Keratinocyte (primary cell): ENCODE measurements around the gene WLS.

Source experiments
- EZH2 ChIP-seq: IDR thresholded peaks from one replicate; pipeline ENCODE4 v1.6.1; 2012; ENCODE audit warnings: inconsistent platforms, mild to moderate bottlenecking, low read length, moderate library complexity
- TF ChIP-seq, protein P1 (sequence below), 3 experiments: IDR thresholded peaks in 1 of 3; conservative IDR thresholded peaks in 1 of 3; optimal IDR thresholded peaks in 1 of 3; 2 replicates in 2 of 3; 3 replicates in 1 of 3; pipeline versions ENCODE3 to v1.5.1; 2011; ENCODE audit warnings: low read length in 3 of 3, mild to moderate bottlenecking in 3 of 3, moderate library complexity in 2 of 3, control low read depth in 1 of 3, inconsistent platforms in 1 of 3; ENCODE audit not compliant: insufficient read depth in 2 of 3; ENCODE audit errors: extremely low read depth in 1 of 3

GRCh38 chr1:68131261-68131660 lies 101.1 kb downstream of the WLS start:
- TF ChIP-seq, protein P1, sequence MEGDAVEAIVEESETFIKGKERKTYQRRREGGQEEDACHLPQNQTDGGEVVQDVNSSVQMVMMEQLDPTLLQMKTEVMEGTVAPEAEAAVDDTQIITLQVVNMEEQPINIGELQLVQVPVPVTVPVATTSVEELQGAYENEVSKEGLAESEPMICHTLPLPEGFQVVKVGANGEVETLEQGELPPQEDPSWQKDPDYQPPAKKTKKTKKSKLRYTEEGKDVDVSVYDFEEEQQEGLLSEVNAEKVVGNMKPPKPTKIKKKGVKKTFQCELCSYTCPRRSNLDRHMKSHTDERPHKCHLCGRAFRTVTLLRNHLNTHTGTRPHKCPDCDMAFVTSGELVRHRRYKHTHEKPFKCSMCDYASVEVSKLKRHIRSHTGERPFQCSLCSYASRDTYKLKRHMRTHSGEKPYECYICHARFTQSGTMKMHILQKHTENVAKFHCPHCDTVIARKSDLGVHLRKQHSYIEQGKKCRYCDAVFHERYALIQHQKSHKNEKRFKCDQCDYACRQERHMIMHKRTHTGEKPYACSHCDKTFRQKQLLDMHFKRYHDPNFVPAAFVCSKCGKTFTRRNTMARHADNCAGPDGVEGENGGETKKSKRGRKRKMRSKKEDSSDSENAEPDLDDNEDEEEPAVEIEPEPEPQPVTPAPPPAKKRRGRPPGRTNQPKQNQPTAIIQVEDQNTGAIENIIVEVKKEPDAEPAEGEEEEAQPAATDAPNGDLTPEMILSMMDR (optimal IDR thresholded peaks at IDR 0.05 in 1 of 3, IDR thresholded peaks at IDR 0.05 in 1 of 3, conservative IDR thresholded peaks at IDR 0.05 in 1 of 3; ENCODE audit: extremely low read depth in 1 of 3, insufficient read depth in 2 of 3, low read length in 3 of 3) = no peak
- no peak for TF ChIP-seq EZH2
